SK-N-SH (cell line): ENCODE measurements around the gene SREK1IP1. TPM values are rescaled to one million over a fixed set of nuclear protein-coding genes. Genes with fewer than 3 reads are reported as not detected.

ENCODE experiments used
- CTCF ChIA-PET: fragments of 300-600, 350-600 bp; formaldehyde crosslinking; extraction: SDS; loops from one replicate; lab custom pipeline; 2021; lab: Yijun Ruan, JAX
- POLR2A ChIA-PET: fragments of 350-600 bp; sonication (Branson Sonifier 250); formaldehyde crosslinking; extraction: SDS; loops from one replicate; lab custom pipeline; 2020; ENCODE audit warnings: antibody characterized with exemption, inconsistent platforms; lab: Yijun Ruan, JAX
- DNase-seq: peaks from one replicate; pipeline ENCODE4 v3.0.0; 2012
- H2AFZ ChIP-seq: fragments of 200-600 bp; sonication (generic); 2 replicates; pipeline ENCODE4 v1.8.1; 2016; ENCODE audit warnings: antibody characterized with exemption, mild to moderate bottlenecking, low read depth
- H3F3A ChIP-seq: fragments of 200-600 bp; sonication (generic); replicated peaks from 2 replicates; pipeline ENCODE3; 2016; ENCODE audit warnings: antibody characterized with exemption, mild to moderate bottlenecking; ENCODE audit not compliant: insufficient read depth
- H3K27ac ChIP-seq, 2 experiments: fragments of 200-500 bp in 1 of 2; fragments of 200-600 bp in 1 of 2; sonication (Bioruptor generic) in 1 of 2; sonication (generic), shearing (Covaris generic) in 1 of 2; 2 replicates each; pipeline versions ENCODE4 v1.5.1 to v1.6.1; 2014 to 2016; ENCODE audit warnings: low read depth in 2 of 2, inconsistent platforms in 1 of 2, low read length in 1 of 2, mild to moderate bottlenecking in 1 of 2, mixed read lengths in 1 of 2
- H3K27me3 ChIP-seq: fragments of 200-600 bp; sonication (generic), shearing (Covaris generic); 2 replicates; pipeline ENCODE4 v1.6.1; 2016; ENCODE audit warnings: mixed run types; ENCODE audit not compliant: insufficient read depth
- H3K36me3 ChIP-seq, 2 experiments: fragments of 200-500 bp in 1 of 2; fragments of 200-600 bp in 1 of 2; sonication (Bioruptor generic) in 1 of 2; sonication (generic) in 1 of 2; replicated peaks in 1 of 2; 2 replicates each; pipeline versions ENCODE3 to v1.5.1; 2014 to 2016; ENCODE audit warnings: low read length in 1 of 2, mild to moderate bottlenecking in 1 of 2; ENCODE audit not compliant: insufficient read depth in 2 of 2, control insufficient read depth in 1 of 2
- H3K4me1 ChIP-seq, 2 experiments: fragments of 200-500 bp in 1 of 2; fragments of 200-600 bp in 1 of 2; sonication (Bioruptor generic) in 1 of 2; sonication (generic), shearing (Covaris generic) in 1 of 2; 2 replicates each; pipeline versions ENCODE4 v1.5.1 to v1.6.1; 2014 to 2016; ENCODE audit warnings: low read depth in 1 of 2, low read length in 1 of 2, mixed run types in 1 of 2; ENCODE audit not compliant: insufficient read depth in 2 of 2, control insufficient read depth in 1 of 2
- H3K4me2 ChIP-seq: fragments of 200-600 bp; sonication (generic), shearing (Covaris generic); 2 replicates; pipeline ENCODE4 v1.6.1; 2017; ENCODE audit warnings: mixed run types
- H3K4me3 ChIP-seq, 2 experiments: fragments of 200-500 bp in 1 of 2; fragments of 200-600 bp in 1 of 2; sonication (Bioruptor generic) in 1 of 2; sonication (generic), shearing (Covaris generic) in 1 of 2; 2 replicates each; pipeline versions ENCODE4 v1.5.1 to v1.8.1; 2014 to 2016; ENCODE audit warnings: low read depth in 2 of 2, inconsistent platforms in 1 of 2, low read length in 1 of 2, mild to moderate bottlenecking in 1 of 2, mixed read lengths in 1 of 2, moderate library complexity in 1 of 2
- H3K79me2 ChIP-seq: fragments of 200-600 bp; sonication (generic); 2 replicates; pipeline ENCODE4 v1.8.1; 2017; ENCODE audit warnings: mild to moderate bottlenecking; ENCODE audit not compliant: insufficient read depth
- H3K9ac ChIP-seq: fragments of 200-600 bp; sonication (generic); 2 replicates; pipeline ENCODE4 v1.6.1; 2017; ENCODE audit warnings: mixed run types
- H3K9me2 ChIP-seq: fragments of 200-600 bp; sonication (generic); 2 replicates; pipeline ENCODE4 v1.6.1; 2017; ENCODE audit warnings: mixed run types
- H3K9me3 ChIP-seq: fragments of 200-600 bp; sonication (generic); 2 replicates; pipeline ENCODE4 v1.6.1; 2017; ENCODE audit warnings: mixed run types, mild to moderate bottlenecking, moderate library complexity
- H4K20me1 ChIP-seq: fragments of 200-600 bp; sonication (generic); 2 replicates; pipeline ENCODE4 v1.6.1; 2017; ENCODE audit warnings: mild to moderate bottlenecking, mixed run types; ENCODE audit not compliant: insufficient read depth
- CHD2 ChIP-seq: fragments of 150-350 bp; IDR thresholded peaks from 2 replicates; pipeline ENCODE4 v1.6.1; 2018; ENCODE audit warnings: low read length; ENCODE audit not compliant: partially characterized antibody
- ELF1 ChIP-seq: IDR thresholded peaks from 2 replicates; pipeline ENCODE4 v1.4.0; 2012
- EP300 ChIP-seq, 2 experiments: IDR thresholded peaks; 2 replicates each; pipeline versions ENCODE4 v1.4.0 to v1.6.1; 2012; ENCODE audit warnings: borderline replicate concordance in 1 of 2, low read depth in 1 of 2, low read length in 1 of 2
- EZH2phosphoT487 ChIP-seq: fragments of 200-600 bp; sonication (generic); IDR thresholded peaks from 2 replicates; pipeline ENCODE4 v1.6.1; 2017; ENCODE audit warnings: low read depth, mixed run types, mild to moderate bottlenecking, antibody characterized with exemption, moderate library complexity, borderline replicate concordance
- FOXJ3 ChIP-seq: sonication (generic); formaldehyde crosslinking; IDR thresholded peaks from 2 replicates; pipeline ENCODE4 v1.5.1; 2020; ENCODE audit warnings: mild to moderate bottlenecking, missing genetic modification reagents
- GABPA ChIP-seq: IDR thresholded peaks from 2 replicates; pipeline ENCODE4 v1.4.0; 2012; ENCODE audit warnings: low read depth, mild to moderate bottlenecking
- GATA2 ChIP-seq: sonication (generic); formaldehyde crosslinking; IDR thresholded peaks from 2 replicates; pipeline ENCODE4 v1.5.0; 2020; ENCODE audit warnings: mild to moderate bottlenecking, missing genetic modification reagents
- IRF3 ChIP-seq: fragments of 150-350 bp; IDR thresholded peaks from 2 replicates; pipeline ENCODE4 v1.6.1; 2016; ENCODE audit warnings: mild to moderate bottlenecking, low read depth, low read length
- NFIC ChIP-seq: IDR thresholded peaks from 2 replicates; pipeline ENCODE4 v1.4.0; 2012; ENCODE audit warnings: borderline replicate concordance
- NRF1 ChIP-seq: IDR thresholded peaks from 2 replicates; pipeline ENCODE4 v1.6.1; 2012; ENCODE audit warnings: low read depth, mild to moderate bottlenecking, low read length
- POLR2AphosphoS5 ChIP-seq: IDR thresholded peaks from 2 replicates; pipeline ENCODE4 v1.6.1; 2012; ENCODE audit warnings: low read depth, low read length
- RCOR1 ChIP-seq: fragments of 150-350 bp; IDR thresholded peaks from 2 replicates; pipeline ENCODE4 v1.6.1; 2017; ENCODE audit warnings: antibody characterized with exemption, low read length
- TCF12 ChIP-seq: IDR thresholded peaks from 2 replicates; pipeline ENCODE4 v1.4.0; 2012
- USF1 ChIP-seq: IDR thresholded peaks from 2 replicates; pipeline ENCODE4 v1.4.0; 2012; ENCODE audit warnings: low read depth, borderline replicate concordance
- YY1 ChIP-seq: IDR thresholded peaks from 2 replicates; pipeline ENCODE4 v1.4.0; 2012; ENCODE audit warnings: low read depth, mild to moderate bottlenecking
- WGBS: methylation state at CpG from one replicate; pipeline ENCODE4 v1.1.6; 2017; ENCODE audit warnings: low lambda C conversion rate; 5-methylcytosine and 5-hydroxymethylcytosine counted together
- polyA plus RNA-seq, 3 experiments: library from polyadenylated mRNA; depleted of rRNA; stranded (reverse); fragments of >200 nt; gene quantifications; 2 replicates each; pipeline ENCODE4 v1.2.3, GENCODE V29; 2012
- TF ChIP-seq, protein P1 (sequence below): IDR thresholded peaks from 2 replicates; pipeline ENCODE4 v1.4.0; 2012; ENCODE audit warnings: low read depth, borderline replicate concordance

The SREK1IP1 gene
- polyA plus RNA-seq, 1 of the 3 experiments (the other 2 are of a cell fraction): 1.2 TPM

GRCh38 chr5:64771736-64772135 is 3.2 kb upstream of the SREK1IP1 start:
- Histone ChIP-seq H2AFZ (no peak overlapping the region), H3K4me1 (peaks cover 5 to 17% of the 10 kb centered on the region in 2 experiments; a peak in 3 of 4 replicates), H4K20me1 (no peaks in the 10 kb centered on the region), H3K9me3 (no peaks in the 10 kb centered on the region), H3K9ac (no peak overlapping the region), H3K27ac (no peak overlapping the region), H3K79me2 (peaks cover 49% of the 10 kb centered on the region), H3K36me3 (peaks cover 11 to 14% of the 10 kb centered on the region in 2 experiments), H3K4me3 (no peak overlapping the region), H3K27me3 (no peaks in the 10 kb centered on the region), H3K4me2 (no peak overlapping the region), H3K9me2 (no peaks in the 10 kb centered on the region), H3F3A (peaks cover 5% of the 10 kb centered on the region)
- CTCF ChIA-PET: interaction anchor here (1.2 to 1.3 kb wide), 3 partner anchors 13 to 160 kb away, joined by 3 to 4 read pairs (median 3); no protein-coding TSS in a partner anchor
- DNase-seq: no peak
- POLR2A ChIA-PET: no interaction called here
- WGBS: 69% methylated on average over 4 of the region's 4 CpGs
- no peak for TF ChIP-seq CHD2
- no peak for TF ChIP-seq USF1
- TF ChIP-seq YY1: no peak
- TF ChIP-seq, all 33 proteins: peak for 0

DNA sequence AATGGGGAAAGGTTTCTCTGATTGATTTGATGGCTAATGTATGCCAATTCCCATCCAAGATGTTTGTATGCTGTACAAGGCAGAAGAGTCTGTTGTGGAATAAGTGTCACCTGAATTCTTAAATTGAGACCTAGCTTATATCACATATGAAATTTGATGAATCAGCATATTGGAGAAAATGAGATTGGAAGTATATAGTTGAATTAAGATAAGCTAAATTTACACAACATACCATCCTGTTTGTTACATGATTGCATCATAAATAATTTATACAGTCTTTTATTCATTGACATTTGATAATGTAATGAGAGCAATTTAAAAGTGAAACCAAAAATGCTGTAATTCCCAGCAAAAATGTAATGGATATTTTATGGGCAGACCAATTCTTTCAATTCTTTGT is 1.4 kb upstream of the SREK1IP1 start:
- peak overlapping the region; percentile 84 for H3K9ac ChIP-seq
- H2AFZ ChIP-seq: no peak overlapping the region; the same call in 1 of the 2 replicates
- no peaks in the 10 kb centered on the region for H3K9me3 ChIP-seq
- POLR2A ChIA-PET: no interaction called here
- H3K4me3 ChIP-seq: peak overlapping the region; percentile 97 to 98
- H3K4me2 ChIP-seq: peak overlapping the region; percentile 87
- H3K27me3 ChIP-seq: no peaks in the 10 kb centered on the region
- no peak for DNase-seq
- no peaks in the 10 kb centered on the region for H4K20me1 ChIP-seq
- no peaks in the 10 kb centered on the region for H3F3A ChIP-seq
- TF ChIP-seq RCOR1 (no peak), GABPA (no peak), NRF1 (no peak), POLR2AphosphoS5 (no peak), EZH2phosphoT487 (no peak), IRF3 (no peak), ELF1 (no peak), EP300 (IDR thresholded peaks at IDR 0.05; ENCODE audit: borderline replicate concordance in 1 of 2, low read depth in 1 of 2, low read length in 1 of 2) (no peak), NFIC (no peak), YY1 (no peak), FOXJ3 (no peak), TCF12 (no peak), GATA2 (CRISPR knock-in tag) (no peak), CHD2 (no peak)
- TF ChIP-seq, protein P1, sequence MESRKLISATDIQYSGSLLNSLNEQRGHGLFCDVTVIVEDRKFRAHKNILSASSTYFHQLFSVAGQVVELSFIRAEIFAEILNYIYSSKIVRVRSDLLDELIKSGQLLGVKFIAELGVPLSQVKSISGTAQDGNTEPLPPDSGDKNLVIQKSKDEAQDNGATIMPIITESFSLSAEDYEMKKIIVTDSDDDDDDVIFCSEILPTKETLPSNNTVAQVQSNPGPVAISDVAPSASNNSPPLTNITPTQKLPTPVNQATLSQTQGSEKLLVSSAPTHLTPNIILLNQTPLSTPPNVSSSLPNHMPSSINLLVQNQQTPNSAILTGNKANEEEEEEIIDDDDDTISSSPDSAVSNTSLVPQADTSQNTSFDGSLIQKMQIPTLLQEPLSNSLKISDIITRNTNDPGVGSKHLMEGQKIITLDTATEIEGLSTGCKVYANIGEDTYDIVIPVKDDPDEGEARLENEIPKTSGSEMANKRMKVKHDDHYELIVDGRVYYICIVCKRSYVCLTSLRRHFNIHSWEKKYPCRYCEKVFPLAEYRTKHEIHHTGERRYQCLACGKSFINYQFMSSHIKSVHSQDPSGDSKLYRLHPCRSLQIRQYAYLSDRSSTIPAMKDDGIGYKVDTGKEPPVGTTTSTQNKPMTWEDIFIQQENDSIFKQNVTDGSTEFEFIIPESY: no peak
- H3K36me3 ChIP-seq: peaks cover 0 to 15% of the 10 kb centered on the region in 2 experiments
- peaks cover 5 to 17% of the 10 kb centered on the region in 2 experiments; a peak in 3 of 4 replicates for H3K4me1 ChIP-seq
- H3K79me2 ChIP-seq: peaks cover 67% of the 10 kb centered on the region
- no peaks in the 10 kb centered on the region for H3K9me2 ChIP-seq
- H3K27ac ChIP-seq: no peak overlapping the region
- CTCF ChIA-PET: interaction anchor here (0.7 to 2.8 kb wide), 3 partner anchors 14 to 119 kb away, joined by 3 to 12 read pairs (median 4); no protein-coding TSS in a partner anchor
